T47D (cell line): ENCODE data around the gene ABCB1.
A peak's percentile ranks its signal among the peaks of the same experiment; 100 is the strongest.

Experiments
- DNase-seq, 2 experiments: peaks; one replicate each; pipeline versions ENCODE4 v3.0.0 to v3.0.0-alpha.2; 2011 to 2012; ENCODE audit warnings: low read depth in 1 of 2, low spot score in 1 of 2
- JUND ChIP-seq: IDR thresholded peaks from 2 replicates; pipeline ENCODE4 v1.6.1; 2012; ENCODE audit warnings: low read depth
- in situ Hi-C: cut with HindIII; loops from 2 replicates; pipeline ENCODE4 v1.10.0; 2016; ENCODE audit warnings: low sequenced_read_pairs, low pct_unique_long_range_greater_than_20kb

The ABCB1 gene

GRCh38 chr7:87600130-87601124 lies at the start of gene ABCB1:
ABCB1 (minus strand) TSS chr7:87600884; CDS start chr7:87600184, 700 bp downstream.
- DNase-seq, result no peak
- no peak for TF ChIP-seq JUND
- in situ Hi-C loops, result no loop called here

GRCh38 chr7:87648316-87648715 lies 47.6 kb upstream of the ABCB1 start:
- no peak for DNase-seq
- no peak for TF ChIP-seq JUND
- in situ Hi-C loops, result no loop called here

GRCh38 chr7:87645446-87645845 lies 44.8 kb upstream of the ABCB1 start:
- no peak for TF ChIP-seq JUND
- no peak for DNase-seq
- in situ Hi-C loops, result no loop called here

- no peak for DNase-seq
- no peak for TF ChIP-seq JUND
- in situ Hi-C loops, result no loop called here
Measured at GRCh38 chr7:87635921-87636320, 35.2 kb upstream of the ABCB1 start.

- in situ Hi-C loops, result no loop called here
- peak in 1 of 2 experiments; percentile 58 for DNase-seq
- no peak for TF ChIP-seq JUND
Measured at GRCh38 chr7:87628780-87629569, 28.3 kb upstream of the ABCB1 start.

- no peak for TF ChIP-seq JUND
- in situ Hi-C loops, result no loop called here
- no peak for DNase-seq
Measured at GRCh38 chr7:87627634-87627994, 26.9 kb upstream of the ABCB1 start.

GRCh38 chr7:87625101-87625500 lies 24.4 kb upstream of the ABCB1 start:
- in situ Hi-C loops, result no loop called here
- no peak for TF ChIP-seq JUND
- no peak for DNase-seq

GRCh38 chr7:87624628-87625027 lies 23.9 kb upstream of the ABCB1 start:
- in situ Hi-C loops, result no loop called here
- TF ChIP-seq JUND, result no peak
- DNase-seq, result no peak

GRCh38 chr7:87615197-87615596 lies 14.5 kb upstream of the ABCB1 start:
- in situ Hi-C loops, result no loop called here
- TF ChIP-seq JUND, result no peak

GRCh38 chr7:87609916-87610315 lies 9.2 kb upstream of the ABCB1 start:
- TF ChIP-seq JUND, result no peak
- in situ Hi-C loops, result no loop called here
- DNase-seq, result no peak

More at GRCh38 chr7:87615197-87615596, 14.5 kb upstream of the ABCB1 start:
- no peak for DNase-seq

GRCh38 chr7:87608431-87608830 lies 7.7 kb upstream of the ABCB1 start:
- no peak for DNase-seq
- no peak for TF ChIP-seq JUND
- in situ Hi-C loops, result no loop called here

- TF ChIP-seq JUND, result no peak
- in situ Hi-C loops, result no loop called here
Measured at GRCh38 chr7:87604264-87604663, 3.6 kb upstream of the ABCB1 start.

GRCh38 chr7:87599336-87599735 lies 1.3 kb downstream of the ABCB1 start:
- in situ Hi-C loops, result no loop called here
- TF ChIP-seq JUND, result no peak
- no peak for DNase-seq

More at GRCh38 chr7:87604264-87604663, 3.6 kb upstream of the ABCB1 start:
- no peak for DNase-seq
